ENCODE data around the gene CELA1.

DNA sequence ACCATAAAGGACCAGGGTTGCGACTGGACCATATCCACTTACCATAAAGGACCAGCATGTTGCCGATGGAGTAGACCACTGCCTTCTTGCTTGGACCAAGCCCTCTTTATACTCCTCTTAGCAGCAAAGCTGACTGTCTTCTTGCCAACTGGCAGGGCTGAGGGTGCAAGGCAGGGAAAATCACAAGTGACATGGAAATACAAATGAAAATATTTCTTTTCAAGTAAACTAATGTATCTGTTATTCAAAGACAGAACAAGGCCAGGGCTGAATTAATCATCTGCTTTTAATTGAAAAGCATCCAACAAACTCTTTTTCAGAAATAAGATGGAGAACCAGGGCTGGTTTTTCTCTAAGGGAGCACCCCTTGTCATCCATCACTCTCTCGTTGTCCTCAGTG lies at the start of gene CELA1:
- TF ChIP-seq, protein P1, sequence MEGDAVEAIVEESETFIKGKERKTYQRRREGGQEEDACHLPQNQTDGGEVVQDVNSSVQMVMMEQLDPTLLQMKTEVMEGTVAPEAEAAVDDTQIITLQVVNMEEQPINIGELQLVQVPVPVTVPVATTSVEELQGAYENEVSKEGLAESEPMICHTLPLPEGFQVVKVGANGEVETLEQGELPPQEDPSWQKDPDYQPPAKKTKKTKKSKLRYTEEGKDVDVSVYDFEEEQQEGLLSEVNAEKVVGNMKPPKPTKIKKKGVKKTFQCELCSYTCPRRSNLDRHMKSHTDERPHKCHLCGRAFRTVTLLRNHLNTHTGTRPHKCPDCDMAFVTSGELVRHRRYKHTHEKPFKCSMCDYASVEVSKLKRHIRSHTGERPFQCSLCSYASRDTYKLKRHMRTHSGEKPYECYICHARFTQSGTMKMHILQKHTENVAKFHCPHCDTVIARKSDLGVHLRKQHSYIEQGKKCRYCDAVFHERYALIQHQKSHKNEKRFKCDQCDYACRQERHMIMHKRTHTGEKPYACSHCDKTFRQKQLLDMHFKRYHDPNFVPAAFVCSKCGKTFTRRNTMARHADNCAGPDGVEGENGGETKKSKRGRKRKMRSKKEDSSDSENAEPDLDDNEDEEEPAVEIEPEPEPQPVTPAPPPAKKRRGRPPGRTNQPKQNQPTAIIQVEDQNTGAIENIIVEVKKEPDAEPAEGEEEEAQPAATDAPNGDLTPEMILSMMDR (IDR thresholded peaks at IDR 0.05), result no peak
- TF ChIP-seq ZNF232 (CRISPR knock-in tag; IDR thresholded peaks at IDR 0.05) (no peak), ZBTB21 (CRISPR knock-in tag; IDR thresholded peaks at IDR 0.05; ENCODE audit: borderline replicate concordance) (no peak), ATF1 (CRISPR knock-in tag; IDR thresholded peaks at IDR 0.05) (no peak)
- TF ChIP-seq, protein P2, sequence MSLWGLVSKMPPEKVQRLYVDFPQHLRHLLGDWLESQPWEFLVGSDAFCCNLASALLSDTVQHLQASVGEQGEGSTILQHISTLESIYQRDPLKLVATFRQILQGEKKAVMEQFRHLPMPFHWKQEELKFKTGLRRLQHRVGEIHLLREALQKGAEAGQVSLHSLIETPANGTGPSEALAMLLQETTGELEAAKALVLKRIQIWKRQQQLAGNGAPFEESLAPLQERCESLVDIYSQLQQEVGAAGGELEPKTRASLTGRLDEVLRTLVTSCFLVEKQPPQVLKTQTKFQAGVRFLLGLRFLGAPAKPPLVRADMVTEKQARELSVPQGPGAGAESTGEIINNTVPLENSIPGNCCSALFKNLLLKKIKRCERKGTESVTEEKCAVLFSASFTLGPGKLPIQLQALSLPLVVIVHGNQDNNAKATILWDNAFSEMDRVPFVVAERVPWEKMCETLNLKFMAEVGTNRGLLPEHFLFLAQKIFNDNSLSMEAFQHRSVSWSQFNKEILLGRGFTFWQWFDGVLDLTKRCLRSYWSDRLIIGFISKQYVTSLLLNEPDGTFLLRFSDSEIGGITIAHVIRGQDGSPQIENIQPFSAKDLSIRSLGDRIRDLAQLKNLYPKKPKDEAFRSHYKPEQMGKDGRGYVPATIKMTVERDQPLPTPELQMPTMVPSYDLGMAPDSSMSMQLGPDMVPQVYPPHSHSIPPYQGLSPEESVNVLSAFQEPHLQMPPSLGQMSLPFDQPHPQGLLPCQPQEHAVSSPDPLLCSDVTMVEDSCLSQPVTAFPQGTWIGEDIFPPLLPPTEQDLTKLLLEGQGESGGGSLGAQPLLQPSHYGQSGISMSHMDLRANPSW (CRISPR knock-in tag; conservative IDR thresholded peaks at IDR 0.05; ENCODE audit: low read depth), result no peak
- TF ChIP-seq, protein P3, sequence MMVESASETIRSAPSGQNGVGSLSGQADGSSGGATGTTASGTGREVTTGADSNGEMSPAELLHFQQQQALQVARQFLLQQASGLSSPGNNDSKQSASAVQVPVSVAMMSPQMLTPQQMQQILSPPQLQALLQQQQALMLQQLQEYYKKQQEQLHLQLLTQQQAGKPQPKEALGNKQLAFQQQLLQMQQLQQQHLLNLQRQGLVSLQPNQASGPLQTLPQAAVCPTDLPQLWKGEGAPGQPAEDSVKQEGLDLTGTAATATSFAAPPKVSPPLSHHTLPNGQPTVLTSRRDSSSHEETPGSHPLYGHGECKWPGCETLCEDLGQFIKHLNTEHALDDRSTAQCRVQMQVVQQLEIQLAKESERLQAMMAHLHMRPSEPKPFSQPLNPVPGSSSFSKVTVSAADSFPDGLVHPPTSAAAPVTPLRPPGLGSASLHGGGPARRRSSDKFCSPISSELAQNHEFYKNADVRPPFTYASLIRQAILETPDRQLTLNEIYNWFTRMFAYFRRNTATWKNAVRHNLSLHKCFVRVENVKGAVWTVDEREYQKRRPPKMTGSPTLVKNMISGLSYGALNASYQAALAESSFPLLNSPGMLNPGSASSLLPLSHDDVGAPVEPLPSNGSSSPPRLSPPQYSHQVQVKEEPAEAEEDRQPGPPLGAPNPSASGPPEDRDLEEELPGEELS (CRISPR knock-in tag; IDR thresholded peaks at IDR 0.05), result no peak
- TF ChIP-seq, protein P4, sequence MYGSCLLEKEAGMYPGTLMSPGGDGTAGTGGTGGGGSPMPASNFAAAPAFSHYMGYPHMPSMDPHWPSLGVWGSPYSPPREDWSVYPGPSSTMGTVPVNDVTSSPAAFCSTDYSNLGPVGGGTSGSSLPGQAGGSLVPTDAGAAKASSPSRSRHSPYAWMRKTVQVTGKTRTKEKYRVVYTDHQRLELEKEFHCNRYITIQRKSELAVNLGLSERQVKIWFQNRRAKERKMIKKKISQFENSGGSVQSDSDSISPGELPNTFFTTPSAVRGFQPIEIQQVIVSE (CRISPR knock-in tag; IDR thresholded peaks at IDR 0.05; ENCODE audit: borderline replicate concordance), result no peak
- TF ChIP-seq, protein P5, sequence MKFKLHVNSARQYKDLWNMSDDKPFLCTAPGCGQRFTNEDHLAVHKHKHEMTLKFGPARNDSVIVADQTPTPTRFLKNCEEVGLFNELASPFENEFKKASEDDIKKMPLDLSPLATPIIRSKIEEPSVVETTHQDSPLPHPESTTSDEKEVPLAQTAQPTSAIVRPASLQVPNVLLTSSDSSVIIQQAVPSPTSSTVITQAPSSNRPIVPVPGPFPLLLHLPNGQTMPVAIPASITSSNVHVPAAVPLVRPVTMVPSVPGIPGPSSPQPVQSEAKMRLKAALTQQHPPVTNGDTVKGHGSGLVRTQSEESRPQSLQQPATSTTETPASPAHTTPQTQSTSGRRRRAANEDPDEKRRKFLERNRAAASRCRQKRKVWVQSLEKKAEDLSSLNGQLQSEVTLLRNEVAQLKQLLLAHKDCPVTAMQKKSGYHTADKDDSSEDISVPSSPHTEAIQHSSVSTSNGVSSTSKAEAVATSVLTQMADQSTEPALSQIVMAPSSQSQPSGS (CRISPR knock-in tag; IDR thresholded peaks at IDR 0.05; ENCODE audit: borderline replicate concordance, low read depth), result no peak
